ENCODE measurements around the gene MAS1L.

Gene MAS1L

GRCh38 chr6:29522227-29522626 is 34.5 kb upstream of the MAS1L start:
- Histone ChIP-seq H3K9me3 (ENCODE audit: insufficient read depth, low read length) (peaks cover 6% of the 10 kb centered on the region; the same call in 1 of the 2 replicates), H3K36me3 (ENCODE audit: low read length) (no peaks in the 10 kb centered on the region), H3K27me3 (ENCODE audit: low read length) (no peaks in the 10 kb centered on the region), H4K20me1 (ENCODE audit: low read depth, low read length) (no peaks in the 10 kb centered on the region), H3F3A (ENCODE audit: insufficient read depth) (no peaks in the 10 kb centered on the region), H3K4me3 (ENCODE audit: insufficient read depth, low read length, poor library complexity, severe bottlenecking) (no peak overlapping the region), H3K27ac (ENCODE audit: low read depth, low read length) (no peak overlapping the region), H3K9ac (ENCODE audit: low read length) (no peak overlapping the region), H2AFZ (ENCODE audit: low read depth, low read length, severe bottlenecking) (no peak overlapping the region), H3K79me2 (ENCODE audit: insufficient read depth, low read length) (no peaks in the 10 kb centered on the region), H3K4me2 (ENCODE audit: low read depth, low read length, poor library complexity, severe bottlenecking) (no peak overlapping the region), H3K9me2 (replicated peaks; ENCODE audit: insufficient read depth, low read length) (no peaks in the 10 kb centered on the region)
- TF ChIP-seq EZH2phosphoT487 (conservative IDR thresholded peaks at IDR 0.05; ENCODE audit: low read length) (no peak), CTCF (IDR thresholded peaks at IDR 0.05; ENCODE audit: insufficient read depth, low read length, poor library complexity, severe bottlenecking) (no peak)

GRCh38 chr6:29521006-29521680 is 33.4 kb upstream of the MAS1L start:
- Histone ChIP-seq H3K27me3 (ENCODE audit: low read length) (no peaks in the 10 kb centered on the region), H3K27ac (ENCODE audit: low read depth, low read length) (no peak overlapping the region), H3K9ac (ENCODE audit: low read length) (no peak overlapping the region), H3K79me2 (ENCODE audit: insufficient read depth, low read length) (no peaks in the 10 kb centered on the region), H3F3A (ENCODE audit: insufficient read depth) (no peaks in the 10 kb centered on the region), H4K20me1 (ENCODE audit: low read depth, low read length) (no peaks in the 10 kb centered on the region), H3K4me3 (ENCODE audit: insufficient read depth, low read length, poor library complexity, severe bottlenecking) (no peak overlapping the region), H3K4me2 (ENCODE audit: low read depth, low read length, poor library complexity, severe bottlenecking) (no peak overlapping the region), H3K9me3 (ENCODE audit: insufficient read depth, low read length) (peaks cover 6% of the 10 kb centered on the region; the same call in 1 of the 2 replicates), H3K9me2 (replicated peaks; ENCODE audit: insufficient read depth, low read length) (no peaks in the 10 kb centered on the region), H2AFZ (ENCODE audit: low read depth, low read length, severe bottlenecking) (no peak overlapping the region), H3K36me3 (ENCODE audit: low read length) (no peaks in the 10 kb centered on the region)
- TF ChIP-seq EZH2phosphoT487 (conservative IDR thresholded peaks at IDR 0.05; ENCODE audit: low read length), result no peak
- no peak for TF ChIP-seq CTCF (IDR thresholded peaks at IDR 0.05; ENCODE audit: insufficient read depth, low read length, poor library complexity, severe bottlenecking)

GRCh38 chr6:29520232-29520631 is 32.5 kb upstream of the MAS1L start:
- no peak overlapping the region for H3K4me3 ChIP-seq (ENCODE audit: insufficient read depth, low read length, poor library complexity, severe bottlenecking)
- no peaks in the 10 kb centered on the region for H3K36me3 ChIP-seq (ENCODE audit: low read length)
- H3K27me3 ChIP-seq (ENCODE audit: low read length), result no peaks in the 10 kb centered on the region
- H3K4me2 ChIP-seq (ENCODE audit: low read depth, low read length, poor library complexity, severe bottlenecking), result no peak overlapping the region
- no peak overlapping the region for H2AFZ ChIP-seq (ENCODE audit: low read depth, low read length, severe bottlenecking)
- no peaks in the 10 kb centered on the region for H3K9me2 ChIP-seq (replicated peaks; ENCODE audit: insufficient read depth, low read length)
- peaks cover 6% of the 10 kb centered on the region; the same call in 1 of the 2 replicates for H3K9me3 ChIP-seq (ENCODE audit: insufficient read depth, low read length)
- H3F3A ChIP-seq (ENCODE audit: insufficient read depth), result no peaks in the 10 kb centered on the region
- H4K20me1 ChIP-seq (ENCODE audit: low read depth, low read length), result no peaks in the 10 kb centered on the region
- H3K27ac ChIP-seq (ENCODE audit: low read depth, low read length), result no peak overlapping the region
- TF ChIP-seq EZH2phosphoT487 (conservative IDR thresholded peaks at IDR 0.05; ENCODE audit: low read length) (no peak), CTCF (IDR thresholded peaks at IDR 0.05; ENCODE audit: insufficient read depth, low read length, poor library complexity, severe bottlenecking) (no peak)
- no peaks in the 10 kb centered on the region for H3K79me2 ChIP-seq (ENCODE audit: insufficient read depth, low read length)
- no peak overlapping the region for H3K9ac ChIP-seq (ENCODE audit: low read length)
